NB4 (cell line): ENCODE data around the gene HNRNPCL1.

ENCODE experiments used
- DNase-seq: peaks from one replicate; pipeline ENCODE4 v3.0.0; 2010; ENCODE audit warnings: low read depth
- H3K4me3 ChIP-seq: one replicate; pipeline ENCODE4 v1.5.1; 2011; ENCODE audit warnings: mild to moderate bottlenecking, low read depth, low read length, moderate library complexity
- CTCF ChIP-seq: IDR thresholded peaks from one replicate; pipeline ENCODE4 v1.5.1; 2012; ENCODE audit warnings: low read depth, low read length
- MAX ChIP-seq: IDR thresholded peaks from 2 replicates; pipeline ENCODE4 v1.6.1; 2011; ENCODE audit warnings: low read depth, low read length
- MYC ChIP-seq: IDR thresholded peaks from 2 replicates; pipeline ENCODE4 v1.6.1; 2011; ENCODE audit warnings: low read depth, low read length
- POLR2A ChIP-seq: IDR thresholded peaks from 2 replicates; pipeline ENCODE4 v1.6.1; 2011; ENCODE audit warnings: mild to moderate bottlenecking; ENCODE audit not compliant: insufficient read length; ENCODE audit errors: extremely low read depth

Gene HNRNPCL1

GRCh38 chr1:12809933-12810332 lies 38.6 kb downstream of the HNRNPCL1 start:
- no peak for DNase-seq
- no peak for TF ChIP-seq POLR2A
- TF ChIP-seq CTCF, result no peak
- no peak for TF ChIP-seq MAX
- no peak for TF ChIP-seq MYC

GRCh38 chr1:12799730-12800129 lies 48.8 kb downstream of the HNRNPCL1 start:
- H3K4me3 ChIP-seq, result no peak overlapping the region
- TF ChIP-seq MYC (no peak), MAX (no peak), CTCF (no peak), POLR2A (no peak)
- no peak for DNase-seq

More at GRCh38 chr1:12809933-12810332, 38.6 kb downstream of the HNRNPCL1 start:
- H3K4me3 ChIP-seq, result no peak overlapping the region

- no peak overlapping the region for H3K4me3 ChIP-seq
- no peak for TF ChIP-seq CTCF
- TF ChIP-seq MAX, result no peak
- TF ChIP-seq POLR2A, result no peak
- TF ChIP-seq MYC, result no peak
- DNase-seq, result no peak
Measured at GRCh38 chr1:12798911-12799310, 49.6 kb downstream of the HNRNPCL1 start.
